Left lobe of liver (tissue), 2 donors: ENCODE data around the gene SLC26A4. TPM values are rescaled to one million over a fixed set of nuclear protein-coding genes. Genes with fewer than 3 reads are reported as not detected.
"Not testable (repeated sequence)": the region's sequence is repeated elsewhere in the genome, so short reads cannot be mapped to it uniquely, and the experiment has no call there.

Experiments used
- ATAC-seq: fragments of 200-7000 bp; cut with Tn5 transposase; one replicate; pipeline ENCODE4 v1.9.1; 2020; ENCODE audit warnings: mild to moderate bottlenecking, moderate library complexity
- DNase-seq: peaks from one replicate; pipeline ENCODE4 v3.0.0-alpha.2; 2020; ENCODE audit warnings: low spot score
- total RNA-seq: library from RNA; stranded (reverse); gene quantifications from one replicate; pipeline ENCODE4 v1.2.1, GENCODE V29; 2021
- donor health status: DM: no; HTN: no; CAD: no; lungs with moderate emphysema.
- donor health status: DM: no; HTN: yes; CAD: no.

The SLC26A4 gene
- not detected for total RNA-seq

- DNase-seq, result no peak
- peak; percentile 6 for ATAC-seq
Observed at GRCh38 chr7:107660381-107661080, at the start of gene SLC26A4. Gene SLC26A4 (plus strand): TSS chr7:107660828. CDS start chr7:107661642, 814 bp downstream.

- no peak for DNase-seq
- no peak for ATAC-seq
Observed at GRCh38 chr7:107613439-107613838, 47.2 kb upstream of the SLC26A4 start.

- DNase-seq, result no peak
- ATAC-seq, result no peak
Observed at GRCh38 chr7:107613948-107614347, 46.7 kb upstream of the SLC26A4 start.

GRCh38 chr7:107614425-107614824 is 46.2 kb upstream of the SLC26A4 start:
- ATAC-seq (peak; percentile 73), DNase-seq (no peak)

- ATAC-seq (no peak), DNase-seq (no peak)
Observed at GRCh38 chr7:107615910-107616680, 44.5 kb upstream of the SLC26A4 start.

- DNase-seq, result no peak
- peak; percentile 52 for ATAC-seq
Observed at GRCh38 chr7:107622429-107622828, 38.2 kb upstream of the SLC26A4 start.

GRCh38 chr7:107622894-107623293 is 37.7 kb upstream of the SLC26A4 start:
- ATAC-seq (no peak), DNase-seq (no peak)

GRCh38 chr7:107627002-107627401 is 33.6 kb upstream of the SLC26A4 start:
- ATAC-seq (no peak), DNase-seq (no peak)

- DNase-seq, result no peak
- no peak for ATAC-seq
Observed at GRCh38 chr7:107628461-107629064, 32.1 kb upstream of the SLC26A4 start.

- no peak for DNase-seq
- ATAC-seq, result no peak
Observed at GRCh38 chr7:107630342-107630741, 30.3 kb upstream of the SLC26A4 start.

- DNase-seq, result no peak
- no peak for ATAC-seq
Observed at GRCh38 chr7:107631588-107632491, 28.8 kb upstream of the SLC26A4 start.

- ATAC-seq (no peak), DNase-seq (no peak)
Observed at GRCh38 chr7:107632492-107632865, 28.1 kb upstream of the SLC26A4 start.

GRCh38 chr7:107638594-107638993 is 22.0 kb upstream of the SLC26A4 start:
- no peak for DNase-seq

GRCh38 chr7:107639070-107639469 is 21.6 kb upstream of the SLC26A4 start:
- DNase-seq, ATAC-seq: not testable (repeated sequence)

More at GRCh38 chr7:107638594-107638993, 22.0 kb upstream of the SLC26A4 start:
- ATAC-seq, result no peak

- DNase-seq (no peak), ATAC-seq (no peak)
Observed at GRCh38 chr7:107641676-107642075, 19.0 kb upstream of the SLC26A4 start.

GRCh38 chr7:107642501-107642900 is 18.1 kb upstream of the SLC26A4 start:
- DNase-seq (no peak), ATAC-seq (no peak)

GRCh38 chr7:107643407-107643806 is 17.2 kb upstream of the SLC26A4 start:
- ATAC-seq (no peak), DNase-seq (no peak)

- DNase-seq, result no peak
- no peak for ATAC-seq
Observed at GRCh38 chr7:107643938-107644308, 16.7 kb upstream of the SLC26A4 start.

- DNase-seq (no peak), ATAC-seq (no peak)
Observed at GRCh38 chr7:107644309-107644974, 16.2 kb upstream of the SLC26A4 start.

GRCh38 chr7:107652642-107653041 is 8.0 kb upstream of the SLC26A4 start:
- DNase-seq (no peak), ATAC-seq (no peak)
